Activated CD4-positive, alpha-beta memory T cell treated with anti-CD3 and anti-CD28 coated beads for 36 hours (primary cell): Measurements from ENCODE around the gene FOXO4. TPM values are rescaled to one million over a fixed set of nuclear protein-coding genes. Genes with fewer than 3 reads are reported as not detected.
A peak's percentile ranks its signal among the peaks of the same experiment; 100 is the strongest.

ENCODE experiments used
- CTCF ChIA-PET: fragments of 350-600 bp; sonication (Branson Sonifier 250); formaldehyde crosslinking; loops from one replicate; lab custom pipeline; 2021; ENCODE audit warnings: antibody characterized with exemption, inconsistent platforms; lab: Charles Lee
- POLR2A ChIA-PET: fragments of 350-600 bp; sonication (Branson Sonifier 250); formaldehyde crosslinking; loops from one replicate; lab custom pipeline; 2021; ENCODE audit warnings: antibody characterized with exemption; lab: Charles Lee
- DNase-seq: peaks from one replicate; pipeline ENCODE4 v3.0.0-alpha.2; 2020
- H3K27ac Mint-ChIP-seq: one replicate; pipeline ENCODE4 v1.8.0; 2021; ENCODE audit warnings: mixed read lengths
- H3K27me3 Mint-ChIP-seq: one replicate; pipeline ENCODE4 v1.8.0; 2021; ENCODE audit warnings: mixed read lengths
- H3K36me3 Mint-ChIP-seq: one replicate; pipeline ENCODE4 v1.8.0; 2021; ENCODE audit warnings: mixed read lengths
- H3K4me1 Mint-ChIP-seq: one replicate; pipeline ENCODE4 v1.8.0; 2021; ENCODE audit warnings: low read depth, mixed read lengths
- H3K4me3 Mint-ChIP-seq: one replicate; pipeline ENCODE4 v1.8.0; 2021; ENCODE audit warnings: mild to moderate bottlenecking, mixed read lengths
- H3K9me3 Mint-ChIP-seq: one replicate; pipeline ENCODE4 v1.8.0; 2021; ENCODE audit warnings: mixed read lengths
- intact Hi-C: fragments of 100-400 bp; cut with micrococcal nuclease; formaldehyde crosslinking; loops from one replicate; pipeline ENCODE4 v1.15.1; 2023
- total RNA-seq, 2 experiments: library from RNA; stranded (reverse); gene quantifications; one replicate each; pipeline ENCODE4 v1.2.3, GENCODE V29; 2021

The FOXO4 gene
- total RNA-seq, 2 experiments from 2014 or later: 8.7 to 10.7 TPM

DNA sequence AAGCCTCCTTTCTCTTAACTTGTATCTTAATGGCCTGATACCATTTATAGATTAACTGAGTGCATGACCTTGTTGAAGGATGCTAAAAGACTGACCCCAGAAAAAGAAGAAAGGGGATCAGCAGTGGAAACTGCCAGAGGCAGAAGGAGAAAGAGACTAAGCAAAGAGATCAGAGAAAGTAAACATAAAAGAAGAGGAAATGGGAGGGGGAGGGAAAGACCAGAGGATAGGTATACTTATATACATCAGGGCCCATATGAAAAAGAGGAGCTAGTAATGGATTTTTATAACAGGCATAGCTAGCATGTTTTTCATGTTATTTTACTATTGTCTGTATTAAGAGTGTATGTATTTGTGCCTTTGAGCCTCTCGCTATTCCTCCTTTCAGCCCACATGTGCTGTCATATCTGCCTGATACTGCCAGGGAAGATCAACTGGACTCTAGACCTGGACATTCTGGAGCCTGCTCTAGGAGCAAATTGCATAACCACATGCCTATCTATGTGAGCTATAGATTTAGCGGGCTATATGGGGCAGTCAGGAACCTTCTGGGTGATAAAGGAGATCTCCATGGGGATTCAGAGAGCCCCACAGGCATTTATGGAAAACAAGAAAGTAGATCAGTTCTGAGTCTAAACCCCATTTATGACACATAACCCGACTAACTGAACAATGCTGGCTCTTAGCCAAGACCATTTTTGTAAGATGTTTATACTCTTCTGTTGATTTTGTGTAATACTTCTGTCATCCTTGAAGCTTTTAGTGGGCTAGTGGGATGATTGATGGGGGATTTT, 14.1 kb upstream of the FOXO4 start:
- Mint-ChIP-seq H3K4me3 (no peak overlapping the region), H3K27ac (no peak overlapping the region), H3K27me3 (no peaks in the 10 kb centered on the region), H3K9me3 (no peaks in the 10 kb centered on the region), H3K4me1 (peaks cover 9% of the 10 kb centered on the region), H3K36me3 (no peaks in the 10 kb centered on the region)
- POLR2A ChIA-PET: no interaction called here
- intact Hi-C loops: no loop called here
- no peak for DNase-seq
- CTCF ChIA-PET: interaction anchor here (0.8 kb wide), 1 partner anchor 9 kb away, joined by 3 read pairs; no protein-coding TSS in a partner anchor

DNA sequence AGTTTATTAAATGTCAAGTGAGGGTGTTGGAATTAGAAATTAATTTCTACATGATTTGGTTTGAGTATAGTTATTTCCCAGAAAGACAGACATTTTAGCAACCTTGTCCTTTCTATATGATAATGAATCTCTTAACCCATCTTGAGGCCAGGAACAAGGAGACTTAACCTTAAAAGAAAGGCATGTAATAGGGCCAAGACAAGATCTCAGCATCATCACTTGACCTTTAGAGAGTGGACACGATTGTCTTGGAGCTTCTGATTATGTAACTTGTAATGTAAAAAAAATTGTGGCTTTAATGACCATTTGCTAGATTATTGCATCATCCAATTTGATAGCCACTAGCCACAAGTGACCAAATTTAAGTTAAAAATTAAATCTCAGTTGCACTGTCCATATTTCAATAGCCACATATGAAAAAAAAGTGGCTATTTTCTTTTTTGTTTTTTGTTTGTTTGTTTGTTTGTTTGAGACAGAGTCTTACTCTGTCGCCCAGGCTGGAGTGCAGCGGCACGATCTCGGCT, 13.5 kb upstream of the FOXO4 start:
- intact Hi-C loops: no loop called here
- peaks cover 9% of the 10 kb centered on the region for H3K4me1 Mint-ChIP-seq
- H3K4me3 Mint-ChIP-seq: no peak overlapping the region
- DNase-seq: no peak
- POLR2A ChIA-PET: no interaction called here
- no peaks in the 10 kb centered on the region for H3K9me3 Mint-ChIP-seq
- CTCF ChIA-PET: interaction anchor here (0.8 kb wide), 1 partner anchor 8 kb away, joined by 3 read pairs; no protein-coding TSS in a partner anchor
- H3K36me3 Mint-ChIP-seq: no peaks in the 10 kb centered on the region
- no peaks in the 10 kb centered on the region for H3K27me3 Mint-ChIP-seq
- no peak overlapping the region for H3K27ac Mint-ChIP-seq

DNA sequence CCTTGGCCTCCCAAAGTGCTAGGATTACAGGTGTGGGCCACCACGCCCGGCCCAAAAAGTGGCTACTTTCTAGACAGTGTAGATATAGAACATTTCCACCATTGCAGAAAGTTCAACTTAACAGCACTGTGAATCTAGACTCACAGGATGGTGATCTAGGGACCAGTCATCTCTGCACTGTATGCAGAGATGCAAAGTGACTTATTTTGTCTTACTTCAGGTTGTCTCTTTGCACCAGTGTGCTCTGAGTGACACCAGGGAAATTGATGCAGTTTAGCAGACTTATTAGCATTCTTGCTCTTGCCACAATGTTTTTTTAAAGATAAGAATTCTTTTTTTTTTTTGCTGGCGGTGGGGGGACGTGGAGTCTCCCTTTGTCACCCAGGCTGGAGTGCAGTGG, 12.8 kb upstream of the FOXO4 start:
- Mint-ChIP-seq H3K27me3 (no peaks in the 10 kb centered on the region), H3K36me3 (no peaks in the 10 kb centered on the region), H3K4me3 (no peak overlapping the region), H3K27ac (no peak overlapping the region), H3K9me3 (no peaks in the 10 kb centered on the region), H3K4me1 (peaks cover 9% of the 10 kb centered on the region)
- DNase-seq: no peak
- intact Hi-C loops: no loop called here
- CTCF ChIA-PET: no interaction called here
- POLR2A ChIA-PET: no interaction called here

DNA sequence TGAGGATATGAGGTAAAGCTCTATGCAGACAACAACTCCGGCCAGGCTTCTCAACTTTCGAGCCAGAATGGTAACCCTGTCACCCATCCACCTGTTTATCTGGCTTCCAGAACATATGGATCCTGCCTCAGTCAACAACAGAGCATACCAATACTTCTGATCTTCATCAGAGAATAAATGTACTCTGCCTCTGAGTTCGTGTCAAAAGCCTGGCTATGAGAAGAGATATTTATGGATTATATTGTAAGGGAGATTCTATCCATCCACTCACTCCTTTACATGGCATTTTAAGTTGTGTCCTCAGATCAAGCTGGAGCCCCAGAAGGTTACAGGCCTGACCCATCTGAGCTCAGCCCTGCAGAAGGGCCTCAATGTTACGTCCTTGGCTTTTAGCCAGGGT, 9.8 kb upstream of the FOXO4 start:
- POLR2A ChIA-PET: no interaction called here
- Mint-ChIP-seq H3K9me3 (no peaks in the 10 kb centered on the region), H3K4me3 (no peak overlapping the region), H3K36me3 (no peaks in the 10 kb centered on the region), H3K4me1 (peaks cover 9% of the 10 kb centered on the region), H3K27me3 (no peaks in the 10 kb centered on the region), H3K27ac (no peak overlapping the region)
- CTCF ChIA-PET: no interaction called here
- intact Hi-C loops: no loop called here
- no peak for DNase-seq

DNA sequence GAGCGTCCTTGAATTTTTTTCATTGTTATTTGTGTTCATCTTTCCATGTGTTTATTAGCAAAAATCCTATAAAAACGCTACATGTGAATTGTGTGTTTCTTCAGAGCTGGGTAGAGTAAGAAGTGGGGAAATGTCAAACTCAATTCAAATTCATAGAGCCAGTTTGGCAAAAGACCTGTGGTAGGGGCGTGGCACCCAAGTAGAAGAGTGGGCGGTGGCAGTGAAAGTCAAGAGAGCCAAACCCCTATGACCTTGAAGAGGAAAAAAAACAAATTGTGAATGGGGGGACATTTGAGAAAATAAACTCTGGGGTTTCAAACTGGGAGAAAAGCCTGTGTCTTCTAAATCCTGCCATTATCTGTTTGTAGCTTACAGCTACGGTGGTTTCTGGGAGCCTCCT, 4.4 kb upstream of the FOXO4 start:
- H3K4me3 Mint-ChIP-seq: no peak overlapping the region
- H3K27me3 Mint-ChIP-seq: no peaks in the 10 kb centered on the region
- CTCF ChIA-PET: no interaction called here
- intact Hi-C loops: no loop called here
- no peak overlapping the region for H3K27ac Mint-ChIP-seq
- peaks cover 4% of the 10 kb centered on the region for H3K4me1 Mint-ChIP-seq
- no peaks in the 10 kb centered on the region for H3K36me3 Mint-ChIP-seq
- no peak for DNase-seq
- POLR2A ChIA-PET: no interaction called here
- no peaks in the 10 kb centered on the region for H3K9me3 Mint-ChIP-seq

DNA sequence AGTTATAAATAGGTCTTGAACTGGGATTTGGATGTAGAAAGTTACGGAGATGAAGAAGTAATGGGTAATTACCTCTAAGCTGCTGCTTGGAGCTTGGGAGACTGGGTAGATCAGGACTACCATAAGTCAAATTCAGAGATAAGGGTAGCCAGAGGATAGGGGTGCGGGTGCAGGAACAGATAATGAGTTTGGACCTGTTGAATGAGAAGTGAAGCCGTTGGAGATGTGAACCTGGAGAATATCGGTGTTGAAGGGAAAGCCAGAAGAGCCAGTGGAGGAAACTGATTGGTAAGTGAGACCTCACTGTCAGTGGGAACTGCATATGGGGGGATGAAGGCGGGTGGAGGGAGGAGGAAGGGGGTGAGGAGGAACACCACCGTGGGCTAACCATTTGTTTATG, 618 bp upstream of the FOXO4 start:
- ChIA-PET CTCF (interaction anchor here (0.6 kb wide), 1 partner anchor 485 kb away, joined by 3 read pairs; no protein-coding TSS in a partner anchor), POLR2A (no interaction called here)
- no peak for DNase-seq
- Mint-ChIP-seq H3K36me3 (no peaks in the 10 kb centered on the region), H3K4me1 (peaks cover 21% of the 10 kb centered on the region), H3K9me3 (no peaks in the 10 kb centered on the region), H3K27ac (no peak overlapping the region), H3K27me3 (no peaks in the 10 kb centered on the region), H3K4me3 (peak overlapping the region; percentile 84)
- intact Hi-C loops: loop anchor here (1.0 to 5.0 kb wide), 3 partner anchors 16 to 272 kb away; partner anchors contain the start of genes IL2RG, MED12 and TAF1

DNA sequence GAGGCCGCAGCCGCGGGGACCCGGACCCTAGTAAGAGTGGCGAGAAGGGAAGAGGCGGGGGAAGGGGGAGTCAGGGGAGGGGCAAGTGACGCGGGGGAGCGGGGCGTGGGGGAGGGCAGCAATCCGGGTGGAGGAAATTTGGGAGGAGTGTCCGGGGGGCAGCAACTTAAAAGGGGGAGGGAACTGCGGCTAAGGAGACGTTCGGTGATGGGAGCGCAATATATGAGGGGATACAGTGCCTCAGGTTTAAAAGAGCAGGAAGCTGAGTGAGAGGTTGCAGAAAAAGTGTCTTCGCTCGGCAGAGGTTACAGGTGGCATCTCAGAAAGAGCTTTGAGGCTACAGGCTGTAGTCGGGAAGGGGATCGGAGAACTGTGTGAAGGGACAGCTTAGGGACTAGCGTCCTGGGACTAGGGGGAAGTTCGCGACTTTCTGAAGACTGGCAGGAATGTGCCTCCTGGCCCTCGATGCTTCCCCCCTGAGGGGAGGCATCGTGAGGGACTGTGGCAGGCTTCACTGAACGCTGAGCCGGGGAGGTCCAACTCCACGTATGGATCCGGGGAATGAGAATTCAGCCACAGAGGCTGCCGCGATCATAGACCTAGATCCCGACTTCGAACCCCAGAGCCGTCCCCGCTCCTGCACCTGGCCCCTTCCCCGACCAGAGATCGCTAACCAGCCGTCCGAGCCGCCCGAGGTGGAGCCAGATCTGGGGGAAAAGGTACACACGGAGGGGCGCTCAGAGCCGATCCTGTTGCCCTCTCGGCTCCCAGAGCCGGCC, 519 bp downstream of the FOXO4 start:
- Mint-ChIP-seq H3K9me3 (no peaks in the 10 kb centered on the region), H3K27me3 (no peaks in the 10 kb centered on the region), H3K4me1 (peaks cover 26% of the 10 kb centered on the region), H3K4me3 (peak overlapping the region; percentile 84), H3K27ac (peak overlapping the region; percentile 85), H3K36me3 (no peaks in the 10 kb centered on the region)
- DNase-seq: no peak
- ChIA-PET CTCF (interaction anchor here (1.2 kb wide), 1 partner anchor 33 kb away, joined by 6 read pairs; no protein-coding TSS in a partner anchor), POLR2A (interaction anchor here (0.9 to 2.4 kb wide), 3 partner anchors 8 to 22 kb away, joined by 3 to 9 read pairs (median 6); partner anchors contain the start of genes IL2RG and MED12)
- intact Hi-C loops: loop anchor here (1.0 to 5.0 kb wide), 4 partner anchors 15 to 271 kb away; partner anchors contain the start of genes IL2RG, MED12, SNX12 and TAF1

DNA sequence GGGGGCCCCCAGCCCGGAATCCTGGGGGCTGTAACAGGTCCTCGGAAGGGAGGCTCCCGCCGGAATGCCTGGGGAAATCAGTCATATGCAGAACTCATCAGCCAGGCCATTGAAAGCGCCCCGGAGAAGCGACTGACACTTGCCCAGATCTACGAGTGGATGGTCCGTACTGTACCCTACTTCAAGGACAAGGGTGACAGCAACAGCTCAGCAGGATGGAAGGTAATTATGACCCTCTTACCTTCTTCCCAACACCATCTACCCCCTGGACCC, 1.0 kb downstream of the FOXO4 start:
- H3K27ac Mint-ChIP-seq: no peak overlapping the region
- ChIA-PET POLR2A (interaction anchor here (1.1 to 2.4 kb wide), 2 partner anchors 15 to 21 kb away, joined by 6 to 9 read pairs; partner anchors contain the start of genes IL2RG and MED12), CTCF (interaction anchor here (1.2 kb wide), 1 partner anchor 32 kb away, joined by 6 read pairs; no protein-coding TSS in a partner anchor)
- no peaks in the 10 kb centered on the region for H3K36me3 Mint-ChIP-seq
- no peaks in the 10 kb centered on the region for H3K27me3 Mint-ChIP-seq
- H3K4me3 Mint-ChIP-seq: peak overlapping the region; percentile 84
- H3K4me1 Mint-ChIP-seq: peaks cover 30% of the 10 kb centered on the region
- intact Hi-C loops: loop anchor here (1.0 to 5.0 kb wide), 2 partner anchors 28 to 271 kb away; partner anchors contain the start of genes SNX12 and TAF1
- H3K9me3 Mint-ChIP-seq: no peaks in the 10 kb centered on the region
- no peak for DNase-seq

DNA sequence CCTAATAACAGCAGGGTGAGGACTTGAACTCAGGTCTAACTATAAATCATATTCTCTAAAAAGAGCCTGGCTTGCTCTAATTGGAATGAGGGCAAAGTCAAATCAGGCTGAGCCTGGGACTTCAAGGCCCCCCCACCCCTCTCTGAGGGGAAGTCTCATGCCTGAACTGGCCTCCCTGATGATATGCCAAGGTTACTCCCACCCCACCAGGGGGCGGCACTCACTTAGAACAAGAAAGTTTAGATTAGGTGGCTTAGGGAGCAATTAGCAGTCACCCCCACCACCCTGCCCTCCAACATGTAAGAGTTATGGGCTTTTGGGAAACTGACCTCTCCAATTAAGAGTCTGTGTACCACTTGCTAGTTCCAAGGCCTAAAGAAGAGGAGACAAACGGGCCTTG, 2.7 kb downstream of the FOXO4 start:
- peaks cover 43% of the 10 kb centered on the region for H3K4me1 Mint-ChIP-seq
- no peak overlapping the region for H3K4me3 Mint-ChIP-seq
- H3K27ac Mint-ChIP-seq: no peak overlapping the region
- ChIA-PET CTCF (interaction anchor here (1.0 to 1.3 kb wide), 4 partner anchors 8 to 31 kb away, joined by 3 to 15 read pairs (median 5); partner anchors contain the start of genes CXorf65 and MED12), POLR2A (interaction anchor here (2.4 kb wide), 1 partner anchor 13 kb away, joined by 9 read pairs; the partner anchor contains the start of gene IL2RG)
- intact Hi-C loops: loop anchor here (1.0 to 5.0 kb wide), 4 partner anchors 13 to 269 kb away; partner anchors contain the start of genes IL2RG and TAF1
- DNase-seq: peak; percentile 79
- H3K9me3 Mint-ChIP-seq: no peaks in the 10 kb centered on the region
- no peaks in the 10 kb centered on the region for H3K27me3 Mint-ChIP-seq
- H3K36me3 Mint-ChIP-seq: no peaks in the 10 kb centered on the region

DNA sequence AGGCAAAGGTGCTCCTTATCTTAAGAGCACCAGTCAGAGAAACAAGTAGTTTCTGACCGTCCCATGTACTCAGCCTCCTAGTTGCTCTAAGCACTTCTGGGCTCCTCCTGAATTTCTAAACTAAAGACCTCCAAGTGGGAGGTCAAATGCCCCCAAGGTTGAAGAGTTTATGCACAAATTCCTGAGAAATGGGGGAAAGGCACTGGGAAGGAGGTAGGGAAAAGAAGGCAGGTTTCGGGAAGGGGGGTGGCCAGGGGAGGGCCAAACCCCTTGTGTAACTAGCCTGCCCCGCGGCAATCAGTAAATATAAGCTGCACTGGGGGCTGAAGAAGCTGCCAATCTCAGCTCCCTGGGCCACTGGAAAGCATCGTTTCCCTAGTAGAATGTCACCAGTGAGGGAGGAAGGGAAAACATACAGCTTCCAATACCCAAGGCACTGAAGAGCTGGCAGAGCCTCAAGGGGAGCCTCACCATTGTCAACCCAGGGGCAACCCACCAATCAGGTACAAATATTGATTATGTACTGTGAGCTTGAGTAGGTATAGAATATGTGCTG, 3.4 kb downstream of the FOXO4 start:
- no peaks in the 10 kb centered on the region for H3K27me3 Mint-ChIP-seq
- DNase-seq: no peak
- peaks cover 50% of the 10 kb centered on the region for H3K4me1 Mint-ChIP-seq
- peak overlapping the region; percentile 57 for H3K27ac Mint-ChIP-seq
- H3K4me3 Mint-ChIP-seq: no peak overlapping the region
- no peaks in the 10 kb centered on the region for H3K36me3 Mint-ChIP-seq
- intact Hi-C loops: loop anchor here (1.0 to 5.0 kb wide), 4 partner anchors 12 to 268 kb away; partner anchors contain the start of genes IL2RG and TAF1
- H3K9me3 Mint-ChIP-seq: no peaks in the 10 kb centered on the region
- ChIA-PET CTCF (interaction anchor here (0.8 to 4.9 kb wide), 8 partner anchors 10 to 81 kb away, joined by 3 to 33 read pairs (median 4); partner anchors contain the start of genes IL2RG and MED12), POLR2A (interaction anchor here (1.2 to 1.7 kb wide), 2 partner anchors 13 to 19 kb away, joined by 5 to 10 read pairs; partner anchors contain the start of genes IL2RG and MED12)

DNA sequence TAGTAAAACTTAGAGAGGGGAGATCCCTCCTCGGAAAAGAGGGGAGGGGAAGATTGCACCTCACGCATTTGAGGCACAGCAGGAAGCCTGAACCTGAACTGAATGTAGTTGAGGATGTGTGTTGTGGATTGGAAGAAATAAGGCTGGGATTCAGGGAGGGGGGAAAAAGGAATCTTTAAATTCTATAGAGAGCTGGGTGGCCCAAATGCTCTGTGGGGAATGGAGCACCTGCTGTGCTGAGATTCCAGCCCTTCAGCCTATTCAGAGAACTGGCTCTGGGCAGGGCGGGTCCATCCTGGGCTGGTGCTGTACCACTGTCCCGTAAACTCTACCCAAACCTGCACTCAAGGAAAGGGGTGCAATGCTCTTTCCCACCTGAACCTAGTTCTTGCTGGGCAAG, 4.1 kb downstream of the FOXO4 start:
- H3K4me3 Mint-ChIP-seq: no peak overlapping the region
- peak overlapping the region; percentile 57 for H3K27ac Mint-ChIP-seq
- peaks cover 57% of the 10 kb centered on the region for H3K4me1 Mint-ChIP-seq
- H3K27me3 Mint-ChIP-seq: no peaks in the 10 kb centered on the region
- no peaks in the 10 kb centered on the region for H3K9me3 Mint-ChIP-seq
- H3K36me3 Mint-ChIP-seq: no peaks in the 10 kb centered on the region
- ChIA-PET POLR2A (interaction anchor here (1.2 to 1.7 kb wide), 2 partner anchors 12 to 18 kb away, joined by 5 to 10 read pairs; partner anchors contain the start of genes IL2RG and MED12), CTCF (interaction anchor here (0.8 to 4.9 kb wide), 8 partner anchors 9 to 80 kb away, joined by 3 to 33 read pairs (median 4); partner anchors contain the start of genes IL2RG and MED12)
- no peak for DNase-seq
- intact Hi-C loops: loop anchor here (2.0 to 5.0 kb wide), 2 partner anchors 79 to 268 kb away; partner anchors contain the start of gene TAF1
